SK-N-SH (cell line): ENCODE results near the gene CYFIP1. TPM values are rescaled to one million over a fixed set of nuclear protein-coding genes. Genes with fewer than 3 reads are reported as not detected.

Experiments used
- CTCF ChIA-PET: fragments of 300-600, 350-600 bp; formaldehyde crosslinking; extraction: SDS; loops from one replicate; lab custom pipeline; 2021; lab: Yijun Ruan, JAX
- POLR2A ChIA-PET: fragments of 350-600 bp; sonication (Branson Sonifier 250); formaldehyde crosslinking; extraction: SDS; loops from one replicate; lab custom pipeline; 2020; ENCODE audit warnings: antibody characterized with exemption, inconsistent platforms; lab: Yijun Ruan, JAX
- DNase-seq: peaks from one replicate; pipeline ENCODE4 v3.0.0; 2012
- H2AFZ ChIP-seq: fragments of 200-600 bp; sonication (generic); 2 replicates; pipeline ENCODE4 v1.8.1; 2016; ENCODE audit warnings: antibody characterized with exemption, mild to moderate bottlenecking, low read depth
- H3F3A ChIP-seq: fragments of 200-600 bp; sonication (generic); replicated peaks from 2 replicates; pipeline ENCODE3; 2016; ENCODE audit warnings: antibody characterized with exemption, mild to moderate bottlenecking; ENCODE audit not compliant: insufficient read depth
- H3K27ac ChIP-seq, 2 experiments: fragments of 200-500 bp in 1 of 2; fragments of 200-600 bp in 1 of 2; sonication (Bioruptor generic) in 1 of 2; sonication (generic), shearing (Covaris generic) in 1 of 2; 2 replicates each; pipeline versions ENCODE4 v1.5.1 to v1.6.1; 2014 to 2016; ENCODE audit warnings: low read depth in 2 of 2, inconsistent platforms in 1 of 2, low read length in 1 of 2, mild to moderate bottlenecking in 1 of 2, mixed read lengths in 1 of 2
- H3K27me3 ChIP-seq: fragments of 200-600 bp; sonication (generic), shearing (Covaris generic); 2 replicates; pipeline ENCODE4 v1.6.1; 2016; ENCODE audit warnings: mixed run types; ENCODE audit not compliant: insufficient read depth
- H3K36me3 ChIP-seq, 2 experiments: fragments of 200-500 bp in 1 of 2; fragments of 200-600 bp in 1 of 2; sonication (Bioruptor generic) in 1 of 2; sonication (generic) in 1 of 2; replicated peaks in 1 of 2; 2 replicates each; pipeline versions ENCODE3 to v1.5.1; 2014 to 2016; ENCODE audit warnings: low read length in 1 of 2, mild to moderate bottlenecking in 1 of 2; ENCODE audit not compliant: insufficient read depth in 2 of 2, control insufficient read depth in 1 of 2
- H3K4me1 ChIP-seq, 2 experiments: fragments of 200-500 bp in 1 of 2; fragments of 200-600 bp in 1 of 2; sonication (Bioruptor generic) in 1 of 2; sonication (generic), shearing (Covaris generic) in 1 of 2; 2 replicates each; pipeline versions ENCODE4 v1.5.1 to v1.6.1; 2014 to 2016; ENCODE audit warnings: low read depth in 1 of 2, low read length in 1 of 2, mixed run types in 1 of 2; ENCODE audit not compliant: insufficient read depth in 2 of 2, control insufficient read depth in 1 of 2
- H3K4me2 ChIP-seq: fragments of 200-600 bp; sonication (generic), shearing (Covaris generic); 2 replicates; pipeline ENCODE4 v1.6.1; 2017; ENCODE audit warnings: mixed run types
- H3K4me3 ChIP-seq, 2 experiments: fragments of 200-500 bp in 1 of 2; fragments of 200-600 bp in 1 of 2; sonication (Bioruptor generic) in 1 of 2; sonication (generic), shearing (Covaris generic) in 1 of 2; 2 replicates each; pipeline versions ENCODE4 v1.5.1 to v1.8.1; 2014 to 2016; ENCODE audit warnings: low read depth in 2 of 2, inconsistent platforms in 1 of 2, low read length in 1 of 2, mild to moderate bottlenecking in 1 of 2, mixed read lengths in 1 of 2, moderate library complexity in 1 of 2
- H3K79me2 ChIP-seq: fragments of 200-600 bp; sonication (generic); 2 replicates; pipeline ENCODE4 v1.8.1; 2017; ENCODE audit warnings: mild to moderate bottlenecking; ENCODE audit not compliant: insufficient read depth
- H3K9ac ChIP-seq: fragments of 200-600 bp; sonication (generic); 2 replicates; pipeline ENCODE4 v1.6.1; 2017; ENCODE audit warnings: mixed run types
- H3K9me2 ChIP-seq: fragments of 200-600 bp; sonication (generic); 2 replicates; pipeline ENCODE4 v1.6.1; 2017; ENCODE audit warnings: mixed run types
- H3K9me3 ChIP-seq: fragments of 200-600 bp; sonication (generic); 2 replicates; pipeline ENCODE4 v1.6.1; 2017; ENCODE audit warnings: mixed run types, mild to moderate bottlenecking, moderate library complexity
- H4K20me1 ChIP-seq: fragments of 200-600 bp; sonication (generic); 2 replicates; pipeline ENCODE4 v1.6.1; 2017; ENCODE audit warnings: mild to moderate bottlenecking, mixed run types; ENCODE audit not compliant: insufficient read depth
- CHD2 ChIP-seq: fragments of 150-350 bp; IDR thresholded peaks from 2 replicates; pipeline ENCODE4 v1.6.1; 2018; ENCODE audit warnings: low read length; ENCODE audit not compliant: partially characterized antibody
- CTCF ChIP-seq: fragments of 200-600 bp; sonication (generic); IDR thresholded peaks from 2 replicates; pipeline ENCODE4 v1.6.1; 2017; ENCODE audit warnings: antibody characterized with exemption, mild to moderate bottlenecking, moderate library complexity
- EP300 ChIP-seq, 2 experiments: IDR thresholded peaks; 2 replicates each; pipeline versions ENCODE4 v1.4.0 to v1.6.1; 2012; ENCODE audit warnings: borderline replicate concordance in 1 of 2, low read depth in 1 of 2, low read length in 1 of 2
- FOXJ3 ChIP-seq: sonication (generic); formaldehyde crosslinking; IDR thresholded peaks from 2 replicates; pipeline ENCODE4 v1.5.1; 2020; ENCODE audit warnings: mild to moderate bottlenecking, missing genetic modification reagents
- FOXM1 ChIP-seq: IDR thresholded peaks from 2 replicates; pipeline ENCODE4 v1.4.0; 2012; ENCODE audit warnings: low read depth, mild to moderate bottlenecking
- GABPA ChIP-seq: IDR thresholded peaks from 2 replicates; pipeline ENCODE4 v1.4.0; 2012; ENCODE audit warnings: low read depth, mild to moderate bottlenecking
- GATA2 ChIP-seq: sonication (generic); formaldehyde crosslinking; IDR thresholded peaks from 2 replicates; pipeline ENCODE4 v1.5.0; 2020; ENCODE audit warnings: mild to moderate bottlenecking, missing genetic modification reagents
- IRF3 ChIP-seq: fragments of 150-350 bp; IDR thresholded peaks from 2 replicates; pipeline ENCODE4 v1.6.1; 2016; ENCODE audit warnings: mild to moderate bottlenecking, low read depth, low read length
- MEF2A ChIP-seq: IDR thresholded peaks from 2 replicates; pipeline ENCODE4 v1.4.0; 2012; ENCODE audit warnings: low read depth, borderline replicate concordance
- MXI1 ChIP-seq: IDR thresholded peaks from 2 replicates; pipeline ENCODE4 v1.6.1; 2012; ENCODE audit warnings: mild to moderate bottlenecking, low read depth, low read length, improper control_type of control experiment
- POLR2AphosphoS5 ChIP-seq: IDR thresholded peaks from 2 replicates; pipeline ENCODE4 v1.6.1; 2012; ENCODE audit warnings: low read depth, low read length
- TEAD4 ChIP-seq: IDR thresholded peaks from 2 replicates; pipeline ENCODE4 v1.4.0; 2012; ENCODE audit warnings: mild to moderate bottlenecking, borderline replicate concordance; ENCODE audit not compliant: insufficient read depth
- USF2 ChIP-seq: fragments of 150-350 bp; IDR thresholded peaks from 2 replicates; pipeline ENCODE4 v1.6.1; 2017; ENCODE audit warnings: antibody characterized with exemption, low read length, low read depth, borderline replicate concordance
- YY1 ChIP-seq: IDR thresholded peaks from 2 replicates; pipeline ENCODE4 v1.4.0; 2012; ENCODE audit warnings: low read depth, mild to moderate bottlenecking
- WGBS: methylation state at CpG from one replicate; pipeline ENCODE4 v1.1.6; 2017; ENCODE audit warnings: low lambda C conversion rate; 5-methylcytosine and 5-hydroxymethylcytosine counted together
- polyA plus RNA-seq, 3 experiments: library from polyadenylated mRNA; depleted of rRNA; stranded (reverse); fragments of >200 nt; gene quantifications; 2 replicates each; pipeline ENCODE4 v1.2.3, GENCODE V29; 2012
- TF ChIP-seq, protein P1 (sequence below): IDR thresholded peaks from 2 replicates; pipeline ENCODE4 v1.4.0; 2012; ENCODE audit warnings: low read depth, borderline replicate concordance

CYFIP1 gene
- polyA plus RNA-seq, 1 of the 3 experiments (the other 2 are of a cell fraction), result 53.4 TPM

- Histone ChIP-seq H4K20me1 (peaks cover 96% of the 10 kb centered on the region), H2AFZ (no peak overlapping the region), H3K9me3 (peaks cover 10% of the 10 kb centered on the region; the same call in 1 of the 2 replicates), H3K79me2 (peaks cover 96% of the 10 kb centered on the region), H3K9ac (no peak overlapping the region)
- POLR2A ChIA-PET, result no interaction called here
- TF ChIP-seq USF2, result no peak
- no peak for TF ChIP-seq EP300 (IDR thresholded peaks at IDR 0.05; ENCODE audit: borderline replicate concordance in 1 of 2, low read depth in 1 of 2, low read length in 1 of 2)
- TF ChIP-seq GABPA, result no peak
- TF ChIP-seq MXI1, result no peak
- no peak for TF ChIP-seq CTCF
- TF ChIP-seq GATA2 (CRISPR knock-in tag), result no peak
- TF ChIP-seq FOXM1, result no peak
- no peak for TF ChIP-seq POLR2AphosphoS5
- no peak for TF ChIP-seq YY1
- no peak for TF ChIP-seq MEF2A
- TF ChIP-seq IRF3, result no peak
- no peak for TF ChIP-seq CHD2
- no peak for TF ChIP-seq TEAD4
- no peak for TF ChIP-seq FOXJ3 (CRISPR knock-in tag)
- TF ChIP-seq, protein P1, sequence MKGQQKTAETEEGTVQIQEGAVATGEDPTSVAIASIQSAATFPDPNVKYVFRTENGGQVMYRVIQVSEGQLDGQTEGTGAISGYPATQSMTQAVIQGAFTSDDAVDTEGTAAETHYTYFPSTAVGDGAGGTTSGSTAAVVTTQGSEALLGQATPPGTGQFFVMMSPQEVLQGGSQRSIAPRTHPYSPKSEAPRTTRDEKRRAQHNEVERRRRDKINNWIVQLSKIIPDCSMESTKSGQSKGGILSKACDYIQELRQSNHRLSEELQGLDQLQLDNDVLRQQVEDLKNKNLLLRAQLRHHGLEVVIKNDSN, result no peak
- TF ChIP-seq, all 33 proteins: peak for 0
- H3K36me3 ChIP-seq, result peaks cover 0 to 13% of the 10 kb centered on the region in 2 experiments
- H3K27me3 ChIP-seq, result no peaks in the 10 kb centered on the region
- H3F3A ChIP-seq, result peaks cover 26% of the 10 kb centered on the region
- 93% methylated on average over 17 of the region's 20 CpGs for WGBS
- H3K4me3 ChIP-seq, result no peak overlapping the region
- no peak for DNase-seq
- no peak overlapping the region for H3K4me2 ChIP-seq
- H3K9me2 ChIP-seq, result no peaks in the 10 kb centered on the region
- H3K4me1 ChIP-seq, result peaks cover 14 to 15% of the 10 kb centered on the region in 2 experiments
- CTCF ChIA-PET, result interaction anchor here (1.3 kb wide), 1 partner anchor 13 kb away, joined by 3 read pairs; no protein-coding TSS in a partner anchor
- no peak overlapping the region for H3K27ac ChIP-seq
Measured at GRCh38 chr15:22966321-22967083, 13.7 kb downstream of the CYFIP1 start.
